ENCODE measurements around the gene ARHGEF39. TPM values are rescaled to one million over a fixed set of nuclear protein-coding genes. Genes with fewer than 3 reads are reported as not detected.
"Not testable (repeated sequence)": the region's sequence is repeated elsewhere in the genome, so short reads cannot be mapped to it uniquely, and the experiment has no call there.

Gene ARHGEF39
- total and polyA plus RNA-seq, 7 donors = 0.07 to 0.79 (median 0.20) TPM; not detected in 1

DNA sequence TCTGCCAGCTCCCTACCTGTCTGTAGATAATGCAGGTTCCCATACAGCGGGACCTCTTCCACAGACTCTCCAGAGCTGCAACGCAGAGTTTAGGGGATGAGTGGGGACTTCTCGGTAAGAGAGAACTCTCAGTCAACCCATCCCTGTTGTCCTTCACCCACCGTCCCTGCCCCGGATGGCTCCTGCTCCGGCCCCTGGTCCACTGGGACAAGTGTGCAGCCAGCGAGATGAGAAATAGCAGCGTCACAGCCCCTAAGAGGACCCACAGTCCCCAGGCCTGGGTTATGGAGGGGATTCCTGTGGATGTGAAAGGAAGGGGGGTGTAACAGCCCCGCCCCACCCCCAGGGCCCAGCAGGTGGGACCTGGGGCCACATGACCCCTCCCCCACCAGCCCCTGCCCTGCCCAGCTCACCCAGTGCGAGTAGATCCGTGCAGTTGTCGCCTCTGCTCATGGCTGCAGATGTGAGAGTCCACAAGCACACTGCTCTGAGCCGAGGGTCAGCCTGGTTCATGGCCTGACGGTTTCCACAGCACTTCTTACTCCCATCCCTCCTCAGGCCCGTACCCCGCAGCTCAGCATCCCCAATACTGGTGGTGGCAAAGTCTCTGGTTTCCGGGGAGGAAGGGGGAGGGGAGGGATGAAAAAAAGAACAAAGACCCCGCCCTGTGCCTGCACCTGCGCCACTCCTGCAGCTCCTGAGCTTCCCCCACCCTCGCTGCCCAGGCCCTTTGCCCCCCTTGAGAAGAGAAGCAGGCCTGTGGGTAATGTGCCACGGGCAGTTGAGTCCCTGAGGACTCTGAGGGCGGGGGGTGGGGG, 14.4 kb downstream of the ARHGEF39 start, which contains the start of gene SIT1:
TSS of gene SIT1 (minus strand) at position 591 of the 818 bp plus-strand sequence. CDS start at position 513, 78 bp downstream.
- H3K9me3 ChIP-seq = no peaks in the 10 kb centered on the region
- H3K27ac ChIP-seq = no peak within 1 kb of the TSS
- WGBS, 3 donors = 63 to 72% (median 65%) methylated on average over 20 to 22 of the region's 22 CpGs
- no peaks in the 10 kb centered on the region for H3K36me3 ChIP-seq (ENCODE audit: insufficient read depth in 1 of 2, low read depth in 1 of 2)
- no peaks in the 10 kb centered on the region for H3K4me1 ChIP-seq
- DNase-seq (no peak), ATAC-seq (no peak)
- intact Hi-C loops (cut with DNase I) = no loop called here
- no peak within 1 kb of the TSS for H3K4me3 ChIP-seq
- TF ChIP-seq, protein P1, sequence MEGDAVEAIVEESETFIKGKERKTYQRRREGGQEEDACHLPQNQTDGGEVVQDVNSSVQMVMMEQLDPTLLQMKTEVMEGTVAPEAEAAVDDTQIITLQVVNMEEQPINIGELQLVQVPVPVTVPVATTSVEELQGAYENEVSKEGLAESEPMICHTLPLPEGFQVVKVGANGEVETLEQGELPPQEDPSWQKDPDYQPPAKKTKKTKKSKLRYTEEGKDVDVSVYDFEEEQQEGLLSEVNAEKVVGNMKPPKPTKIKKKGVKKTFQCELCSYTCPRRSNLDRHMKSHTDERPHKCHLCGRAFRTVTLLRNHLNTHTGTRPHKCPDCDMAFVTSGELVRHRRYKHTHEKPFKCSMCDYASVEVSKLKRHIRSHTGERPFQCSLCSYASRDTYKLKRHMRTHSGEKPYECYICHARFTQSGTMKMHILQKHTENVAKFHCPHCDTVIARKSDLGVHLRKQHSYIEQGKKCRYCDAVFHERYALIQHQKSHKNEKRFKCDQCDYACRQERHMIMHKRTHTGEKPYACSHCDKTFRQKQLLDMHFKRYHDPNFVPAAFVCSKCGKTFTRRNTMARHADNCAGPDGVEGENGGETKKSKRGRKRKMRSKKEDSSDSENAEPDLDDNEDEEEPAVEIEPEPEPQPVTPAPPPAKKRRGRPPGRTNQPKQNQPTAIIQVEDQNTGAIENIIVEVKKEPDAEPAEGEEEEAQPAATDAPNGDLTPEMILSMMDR (IDR thresholded peaks at IDR 0.05) = no peak
- H3K27me3 ChIP-seq (ENCODE audit: insufficient read depth in 3 of 3, low read length in 2 of 3) = no peaks in the 10 kb centered on the region

DNA sequence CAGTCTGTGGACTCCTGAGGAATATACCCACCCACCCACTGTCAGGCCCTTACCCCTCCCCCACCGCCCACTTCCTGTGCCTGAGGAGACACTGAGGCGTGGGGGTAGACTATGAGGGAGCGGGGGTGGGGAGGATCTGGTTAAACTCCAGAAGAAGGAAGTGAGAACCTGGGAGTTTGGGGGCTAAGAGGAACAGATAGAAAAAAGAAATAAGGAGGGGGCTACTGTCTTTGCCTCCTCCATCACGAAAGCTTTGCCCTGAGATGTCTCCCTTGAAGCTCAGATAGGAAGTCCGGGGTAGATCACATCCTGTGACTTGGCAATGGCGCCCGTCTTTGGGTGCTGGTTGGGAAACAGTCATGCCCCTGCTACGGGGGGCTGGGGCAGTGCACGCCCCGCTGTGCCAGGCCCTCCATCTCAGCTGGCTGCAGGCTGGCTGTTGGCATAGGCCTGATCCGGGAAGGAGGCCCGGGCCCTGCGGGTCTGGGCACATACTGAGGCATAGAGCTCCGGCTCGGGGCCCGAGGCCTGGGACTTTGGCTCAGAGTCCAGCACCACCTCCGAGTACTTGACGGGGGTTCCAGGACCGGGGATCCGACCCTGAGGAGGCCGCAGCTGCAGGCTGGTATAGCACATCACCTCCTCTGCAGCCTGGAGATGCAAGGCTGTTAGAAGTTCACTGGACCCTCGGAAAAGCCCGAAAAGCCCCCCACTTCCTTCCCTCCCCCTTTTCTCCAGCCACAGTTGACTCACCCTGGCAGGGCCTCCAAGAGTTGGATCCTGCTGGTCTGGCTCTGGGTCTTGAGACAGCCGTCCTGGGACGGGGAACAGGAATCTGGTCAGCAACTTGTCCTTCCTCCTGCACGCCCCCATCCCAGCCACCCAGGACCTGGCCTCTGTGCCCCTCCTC, 15.3 kb downstream of the ARHGEF39 start:
- Histone ChIP-seq H3K4me3 (no peak overlapping the region), H3K36me3 (ENCODE audit: insufficient read depth in 1 of 2, low read depth in 1 of 2) (no peaks in the 10 kb centered on the region), H3K27me3 (ENCODE audit: insufficient read depth in 3 of 3, low read length in 2 of 3) (no peaks in the 10 kb centered on the region), H3K9me3 (no peaks in the 10 kb centered on the region), H3K27ac (no peak overlapping the region), H3K4me1 (no peaks in the 10 kb centered on the region)
- WGBS, 3 donors = 60 to 75% (median 62%) methylated on average over 25 to 26 of the region's 26 CpGs
- intact Hi-C loops (cut with DNase I) = loop anchor here in 1 of 2 donors (5.0 to 10.0 kb wide), 3 partner anchors 42 to 233 kb away; partner anchors contain the start of gene TESK1
- DNase-seq (peak in 1 of 2 donors; percentile 67), ATAC-seq (no peak)
- TF ChIP-seq, protein P1 (IDR thresholded peaks at IDR 0.05) = no peak

DNA sequence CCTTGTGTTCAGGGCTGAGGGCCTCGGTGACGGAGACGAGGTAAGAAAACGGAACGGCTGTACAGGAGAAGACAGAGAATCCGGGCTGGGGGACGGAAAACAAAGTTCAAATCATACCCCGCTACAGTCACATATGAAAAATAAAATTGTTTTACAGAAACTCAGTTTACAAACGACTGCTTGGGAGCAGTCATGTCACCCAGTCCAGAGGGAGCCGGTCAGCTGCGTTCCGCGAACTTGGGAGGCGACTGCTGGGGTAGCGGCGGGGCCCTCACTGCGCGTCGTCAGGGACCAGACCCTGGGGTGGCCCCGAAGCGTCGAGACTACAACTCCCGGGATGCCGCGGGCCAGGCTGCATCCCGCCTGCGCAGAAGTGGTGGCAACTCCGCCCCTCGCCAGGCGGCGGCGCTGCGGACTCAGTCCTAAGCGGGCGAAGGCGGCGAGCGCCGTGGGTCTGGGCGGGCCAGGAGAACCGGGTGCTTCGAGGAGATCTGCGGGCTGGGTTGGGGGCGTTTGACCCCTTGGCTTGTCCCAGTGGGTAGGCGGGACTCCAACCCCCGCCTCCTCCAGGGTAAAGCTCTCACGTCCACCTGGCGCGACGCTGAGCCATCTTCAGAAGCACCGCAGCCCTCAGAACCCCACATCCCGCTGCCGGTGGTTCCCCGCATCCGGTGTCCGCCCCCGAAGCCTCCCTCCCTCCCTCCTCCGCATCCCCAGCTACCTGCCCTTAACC, 18.3 kb downstream of the ARHGEF39 start:
- intact Hi-C loops (cut with DNase I) = loop anchor here in 1 of 2 donors (5.0 to 10.0 kb wide), 3 partner anchors 39 to 236 kb away; partner anchors contain the start of gene TESK1
- ATAC-seq (peak; percentile 96 to 100 (median 97)), DNase-seq (peak; percentile 93 to 96)
- no peaks in the 10 kb centered on the region for H3K9me3 ChIP-seq
- TF ChIP-seq, protein P1 (IDR thresholded peaks at IDR 0.05) = peak; percentile 95
- peak overlapping the region; percentile 85 for H3K4me3 ChIP-seq
- no peaks in the 10 kb centered on the region for H3K4me1 ChIP-seq
- H3K27me3 ChIP-seq (ENCODE audit: insufficient read depth in 3 of 3, low read length in 2 of 3) = no peaks in the 10 kb centered on the region
- H3K27ac ChIP-seq = peak overlapping the region; percentile 92
- no peaks in the 10 kb centered on the region for H3K36me3 ChIP-seq (ENCODE audit: insufficient read depth in 1 of 2, low read depth in 1 of 2)
- WGBS, 3 donors = 0% methylated on average over 50 to 58 of the region's 58 CpGs

DNA sequence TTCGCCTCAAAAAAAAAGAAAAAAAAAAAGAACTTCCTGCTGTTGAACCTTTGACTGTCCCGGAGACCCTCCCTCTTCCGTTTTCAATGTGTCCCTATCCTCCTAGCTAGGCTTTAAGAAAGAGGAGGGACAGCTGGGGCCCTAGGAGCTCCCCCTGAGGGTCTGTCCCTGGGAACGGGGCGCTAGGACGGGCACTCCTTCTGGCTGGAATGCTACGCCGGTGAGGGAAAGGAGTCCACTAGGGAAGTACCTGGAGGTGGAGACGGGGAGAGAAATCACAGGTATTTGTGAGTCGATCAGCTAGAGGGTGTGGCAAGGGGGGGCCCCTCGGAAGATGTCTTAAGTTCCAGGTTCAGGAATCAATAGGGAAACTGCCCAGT, 18.9 kb downstream of the ARHGEF39 start:
- 4 to 15% (median 9%) methylated on average over 11 of the region's 11 CpGs for WGBS, 3 donors
- H3K36me3 ChIP-seq (ENCODE audit: insufficient read depth in 1 of 2, low read depth in 1 of 2) = no peaks in the 10 kb centered on the region
- TF ChIP-seq, protein P1 (IDR thresholded peaks at IDR 0.05) = no peak
- no peaks in the 10 kb centered on the region for H3K27me3 ChIP-seq (ENCODE audit: insufficient read depth in 3 of 3, low read length in 2 of 3)
- H3K9me3 ChIP-seq = no peaks in the 10 kb centered on the region
- H3K4me1 ChIP-seq = no peaks in the 10 kb centered on the region
- ATAC-seq = peak; percentile 11 to 67 (median 36)
- intact Hi-C loops (cut with DNase I) = loop anchor here in 1 of 2 donors (5.0 to 10.0 kb wide), 3 partner anchors 39 to 236 kb away; partner anchors contain the start of gene TESK1
- DNase-seq = no peak
- peak overlapping the region; percentile 92 for H3K27ac ChIP-seq
- H3K4me3 ChIP-seq = peak overlapping the region; percentile 85

DNA sequence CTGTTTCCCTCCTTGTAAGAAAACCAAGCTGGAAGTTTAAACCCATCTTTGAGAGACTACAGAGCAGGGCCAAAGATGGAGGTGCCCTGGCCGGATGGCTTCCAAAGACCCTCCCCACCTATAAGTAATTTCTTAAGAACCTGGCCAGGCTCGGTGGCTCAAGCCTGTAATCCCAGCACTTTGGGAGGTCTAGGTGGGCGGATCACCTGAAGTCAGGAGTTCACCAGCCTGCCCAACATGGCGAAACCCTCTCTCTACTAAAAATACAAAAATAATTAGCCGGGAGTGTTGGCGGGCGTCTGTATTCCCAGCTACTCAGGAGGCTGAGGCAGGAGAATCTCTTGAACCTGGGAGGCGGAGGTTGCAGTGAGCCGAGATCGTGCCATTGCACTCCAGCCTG, 19.3 kb downstream of the ARHGEF39 start:
- DNase-seq; H3K27ac ChIP-seq; H3K27me3 ChIP-seq (ENCODE audit: insufficient read depth in 3 of 3, low read length in 2 of 3); H3K4me1 ChIP-seq; H3K36me3 ChIP-seq (ENCODE audit: insufficient read depth in 1 of 2, low read depth in 1 of 2); H3K9me3 ChIP-seq: not testable (repeated sequence)
- intact Hi-C loops (cut with DNase I) = loop anchor here in 1 of 2 donors (5.0 to 10.0 kb wide), 3 partner anchors 38 to 237 kb away; partner anchors contain the start of gene TESK1
- 55 to 67% (median 57%) methylated on average over 9 to 10 of the region's 10 CpGs for WGBS, 3 donors
- peak overlapping the region; percentile 85 for H3K4me3 ChIP-seq
- peak in 1 of 4 donors; percentile 4 for ATAC-seq

Data from psoas muscle (tissue), 8 donors.